Ishikawa (cell line): Measurements from ENCODE around the gene HSD17B12.

ENCODE experiments used
- EGR1 ChIP-seq: IDR thresholded peaks from 2 replicates; pipeline ENCODE4 v1.6.1; 2012
- EP300 ChIP-seq: IDR thresholded peaks from 2 replicates; pipeline ENCODE4 v1.6.1; 2012; ENCODE audit warnings: borderline replicate concordance
- FOXM1 ChIP-seq: IDR thresholded peaks from 2 replicates; pipeline ENCODE4 v1.6.1; 2012; ENCODE audit warnings: low read depth, borderline replicate concordance
- RAD21 ChIP-seq: IDR thresholded peaks from 2 replicates; pipeline ENCODE4 v1.6.1; 2012; ENCODE audit warnings: low read depth
- TAF1 ChIP-seq: IDR thresholded peaks from 2 replicates; pipeline ENCODE4 v1.6.1; 2012; ENCODE audit warnings: low read depth, mild to moderate bottlenecking
- YY1 ChIP-seq: IDR thresholded peaks from 2 replicates; pipeline ENCODE4 v1.6.1; 2012; ENCODE audit warnings: low read depth
- TF ChIP-seq, protein P1 (sequence below): IDR thresholded peaks from 2 replicates; pipeline ENCODE4 v1.6.1; 2012; ENCODE audit warnings: low read depth, mild to moderate bottlenecking

DNA sequence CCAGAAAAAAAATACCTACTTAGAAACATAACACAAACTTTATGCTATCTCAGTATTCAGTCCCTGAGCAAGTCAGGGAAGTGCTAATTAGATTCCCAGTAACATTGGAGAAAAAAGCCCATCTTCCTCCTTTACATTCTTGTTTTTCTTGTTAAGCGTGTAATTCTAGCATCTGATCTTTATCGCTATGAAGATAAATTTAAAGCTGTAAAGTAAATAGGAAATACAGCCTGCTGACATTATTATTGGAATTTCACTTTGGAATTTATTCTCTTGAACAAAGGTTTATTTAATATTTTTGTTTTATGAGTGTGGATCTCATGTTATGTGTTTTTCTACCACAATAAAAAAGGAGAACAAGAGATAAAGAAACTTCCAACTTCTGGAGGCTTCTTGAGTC is 214.0 kb downstream of the HSD17B12 start:
- TF ChIP-seq FOXM1 (no peak), RAD21 (no peak), TAF1 (no peak), EGR1 (no peak), YY1 (no peak), EP300 (no peak)
- TF ChIP-seq, protein P1, sequence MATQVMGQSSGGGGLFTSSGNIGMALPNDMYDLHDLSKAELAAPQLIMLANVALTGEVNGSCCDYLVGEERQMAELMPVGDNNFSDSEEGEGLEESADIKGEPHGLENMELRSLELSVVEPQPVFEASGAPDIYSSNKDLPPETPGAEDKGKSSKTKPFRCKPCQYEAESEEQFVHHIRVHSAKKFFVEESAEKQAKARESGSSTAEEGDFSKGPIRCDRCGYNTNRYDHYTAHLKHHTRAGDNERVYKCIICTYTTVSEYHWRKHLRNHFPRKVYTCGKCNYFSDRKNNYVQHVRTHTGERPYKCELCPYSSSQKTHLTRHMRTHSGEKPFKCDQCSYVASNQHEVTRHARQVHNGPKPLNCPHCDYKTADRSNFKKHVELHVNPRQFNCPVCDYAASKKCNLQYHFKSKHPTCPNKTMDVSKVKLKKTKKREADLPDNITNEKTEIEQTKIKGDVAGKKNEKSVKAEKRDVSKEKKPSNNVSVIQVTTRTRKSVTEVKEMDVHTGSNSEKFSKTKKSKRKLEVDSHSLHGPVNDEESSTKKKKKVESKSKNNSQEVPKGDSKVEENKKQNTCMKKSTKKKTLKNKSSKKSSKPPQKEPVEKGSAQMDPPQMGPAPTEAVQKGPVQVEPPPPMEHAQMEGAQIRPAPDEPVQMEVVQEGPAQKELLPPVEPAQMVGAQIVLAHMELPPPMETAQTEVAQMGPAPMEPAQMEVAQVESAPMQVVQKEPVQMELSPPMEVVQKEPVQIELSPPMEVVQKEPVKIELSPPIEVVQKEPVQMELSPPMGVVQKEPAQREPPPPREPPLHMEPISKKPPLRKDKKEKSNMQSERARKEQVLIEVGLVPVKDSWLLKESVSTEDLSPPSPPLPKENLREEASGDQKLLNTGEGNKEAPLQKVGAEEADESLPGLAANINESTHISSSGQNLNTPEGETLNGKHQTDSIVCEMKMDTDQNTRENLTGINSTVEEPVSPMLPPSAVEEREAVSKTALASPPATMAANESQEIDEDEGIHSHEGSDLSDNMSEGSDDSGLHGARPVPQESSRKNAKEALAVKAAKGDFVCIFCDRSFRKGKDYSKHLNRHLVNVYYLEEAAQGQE = no peak
